ENCODE measurements around the gene UBAC1.

UBAC1 gene

GRCh38 chr9:135978642-135979546, 17.7 kb upstream of the UBAC1 start:
- no peak for DNase-seq (ENCODE audit: low read depth)
- TF ChIP-seq CTCF (IDR thresholded peaks at IDR 0.05; ENCODE audit: low read depth, low read length, missing control alignments): no peak
- H3K4me3 ChIP-seq (ENCODE audit: low read depth, low read length): no peak overlapping the region

GRCh38 chr9:135976944-135977343, 15.8 kb upstream of the UBAC1 start:
- TF ChIP-seq CTCF (IDR thresholded peaks at IDR 0.05; ENCODE audit: low read depth, low read length, missing control alignments): no peak
- DNase-seq (ENCODE audit: low read depth): no peak
- no peak overlapping the region for H3K4me3 ChIP-seq (ENCODE audit: low read depth, low read length)

- no peak for TF ChIP-seq CTCF (IDR thresholded peaks at IDR 0.05; ENCODE audit: low read depth, low read length, missing control alignments)
- H3K4me3 ChIP-seq (ENCODE audit: low read depth, low read length): no peak overlapping the region
- DNase-seq (ENCODE audit: low read depth): no peak
Observed at GRCh38 chr9:135976531-135976930, 15.4 kb upstream of the UBAC1 start.

GRCh38 chr9:135975834-135976233, 14.7 kb upstream of the UBAC1 start:
- no peak overlapping the region for H3K4me3 ChIP-seq (ENCODE audit: low read depth, low read length)
- no peak for TF ChIP-seq CTCF (IDR thresholded peaks at IDR 0.05; ENCODE audit: low read depth, low read length, missing control alignments)
- DNase-seq (ENCODE audit: low read depth): no peak

- H3K4me3 ChIP-seq (ENCODE audit: low read depth, low read length): no peak overlapping the region
- TF ChIP-seq CTCF (IDR thresholded peaks at IDR 0.05; ENCODE audit: low read depth, low read length, missing control alignments): peak; percentile 12
- no peak for DNase-seq (ENCODE audit: low read depth)
Observed at GRCh38 chr9:135974220-135974573, 13.0 kb upstream of the UBAC1 start.

- no peak for TF ChIP-seq CTCF (IDR thresholded peaks at IDR 0.05; ENCODE audit: low read depth, low read length, missing control alignments)
- H3K4me3 ChIP-seq (ENCODE audit: low read depth, low read length): no peak overlapping the region
- DNase-seq (ENCODE audit: low read depth): no peak
Observed at GRCh38 chr9:135973277-135974219, 12.4 kb upstream of the UBAC1 start.

Data from GM12864 (cell line).